ENCODE measurements around the gene FUT2. TPM values are rescaled to one million over a fixed set of nuclear protein-coding genes. Genes with fewer than 3 reads are reported as not detected.

The FUT2 gene
- not detected in 5 replicates for total RNA-seq (2022; extraction: Qiagen RNA extraction; ENCODE audit: low read depth)

DNA sequence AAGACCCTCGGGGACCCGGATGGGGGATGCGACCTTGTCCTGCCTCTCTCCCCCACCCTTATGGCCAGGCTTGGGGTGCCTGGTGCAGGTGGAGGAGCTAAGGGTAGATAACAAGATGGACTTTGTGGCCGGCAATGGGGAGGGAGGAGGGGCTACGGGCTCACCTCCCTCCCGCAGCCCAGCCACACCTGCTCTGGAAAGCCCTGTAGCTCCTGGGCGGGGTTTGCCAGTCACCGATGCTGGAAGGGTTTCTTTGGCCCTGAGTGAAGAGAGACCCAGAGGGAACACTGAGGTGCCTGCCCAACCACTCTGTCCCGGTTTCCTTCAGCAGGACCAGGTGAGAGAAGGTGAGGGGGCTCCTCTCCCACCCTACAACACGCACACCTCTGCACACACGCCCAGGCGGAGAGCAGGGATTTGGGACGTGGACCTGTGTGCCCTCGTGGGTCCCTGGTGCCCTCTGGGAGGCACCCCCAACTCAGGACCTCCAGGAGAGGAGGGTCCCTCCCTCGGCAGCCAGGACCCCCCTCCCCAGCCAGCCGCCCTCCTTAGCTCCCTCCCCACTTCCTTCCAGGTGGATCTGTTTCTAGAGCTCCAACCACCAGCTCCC is at the start of gene FUT2:
Gene FUT2, plus strand, starts transcription at position 229 of the 610 bp plus-strand sequence. CDS start 6,986 bp downstream, outside the sequence.

DNA sequence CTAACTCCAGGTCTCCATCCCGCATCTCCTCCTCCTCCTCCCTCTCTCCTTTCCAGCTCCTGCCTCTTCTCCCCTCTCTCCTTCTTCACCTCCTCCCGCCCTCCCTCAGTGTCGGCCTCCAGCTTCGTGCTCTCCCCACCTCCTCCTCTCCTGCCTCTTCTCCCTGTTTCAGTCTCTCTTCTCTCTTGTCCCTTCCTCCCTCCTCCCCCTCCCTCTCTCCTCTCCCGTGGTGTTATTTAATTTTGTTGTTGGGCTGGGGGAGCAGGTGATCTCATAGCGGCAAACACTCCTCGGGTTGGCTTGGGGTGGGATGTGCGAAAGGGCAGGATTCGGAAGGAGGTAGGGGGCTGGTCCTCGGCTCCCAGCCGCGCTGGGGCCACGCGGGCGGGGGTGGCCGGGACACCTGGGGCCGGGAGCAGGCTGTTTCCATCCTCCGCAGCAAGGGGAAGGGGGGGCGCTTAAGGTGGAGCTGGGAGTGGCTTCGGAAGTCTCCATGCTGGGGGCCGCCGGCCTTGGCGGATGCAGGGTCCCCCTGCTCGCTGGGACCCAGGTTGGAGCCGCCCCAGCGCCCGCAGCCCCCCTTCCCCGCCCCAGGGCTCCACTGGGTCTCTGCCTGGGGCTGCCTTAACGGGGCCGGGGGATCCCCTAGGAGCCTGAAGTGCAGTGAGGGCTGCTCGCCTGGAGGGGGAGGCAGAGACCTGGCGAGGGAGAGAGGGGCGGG is 49.6 kb upstream of the FUT2 start, which contains the start of gene CA11:
Gene CA11, minus strand, starts transcription at position 187 of the 721 bp plus-strand sequence. CDS start 555 bp downstream, outside the sequence.

DNA sequence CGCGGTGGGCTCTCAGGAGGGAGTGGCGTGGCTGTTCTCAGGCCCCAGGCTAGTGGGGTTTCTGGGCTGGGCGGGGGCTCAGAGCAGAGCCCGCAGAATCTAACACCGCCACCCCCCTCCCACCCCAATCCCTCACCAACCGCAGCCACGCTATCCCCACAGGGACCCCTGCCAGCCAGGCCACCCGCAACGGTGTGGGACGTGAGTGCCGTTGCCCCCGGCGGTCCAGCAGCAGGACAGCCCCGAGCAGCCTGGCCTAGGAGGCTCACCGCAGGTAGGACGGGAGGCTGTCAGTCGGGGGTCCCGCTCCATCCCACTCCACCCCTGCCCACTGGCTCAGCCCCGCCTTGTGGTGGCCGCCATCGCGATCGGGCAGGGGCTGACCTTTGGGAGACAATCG is 22.8 kb upstream of the FUT2 start, which contains the start of gene NTN5:
Gene NTN5, minus strand, starts transcription at position 24 of the 400 bp plus-strand sequence. CDS start 2,031 bp downstream, outside the sequence.

DNA sequence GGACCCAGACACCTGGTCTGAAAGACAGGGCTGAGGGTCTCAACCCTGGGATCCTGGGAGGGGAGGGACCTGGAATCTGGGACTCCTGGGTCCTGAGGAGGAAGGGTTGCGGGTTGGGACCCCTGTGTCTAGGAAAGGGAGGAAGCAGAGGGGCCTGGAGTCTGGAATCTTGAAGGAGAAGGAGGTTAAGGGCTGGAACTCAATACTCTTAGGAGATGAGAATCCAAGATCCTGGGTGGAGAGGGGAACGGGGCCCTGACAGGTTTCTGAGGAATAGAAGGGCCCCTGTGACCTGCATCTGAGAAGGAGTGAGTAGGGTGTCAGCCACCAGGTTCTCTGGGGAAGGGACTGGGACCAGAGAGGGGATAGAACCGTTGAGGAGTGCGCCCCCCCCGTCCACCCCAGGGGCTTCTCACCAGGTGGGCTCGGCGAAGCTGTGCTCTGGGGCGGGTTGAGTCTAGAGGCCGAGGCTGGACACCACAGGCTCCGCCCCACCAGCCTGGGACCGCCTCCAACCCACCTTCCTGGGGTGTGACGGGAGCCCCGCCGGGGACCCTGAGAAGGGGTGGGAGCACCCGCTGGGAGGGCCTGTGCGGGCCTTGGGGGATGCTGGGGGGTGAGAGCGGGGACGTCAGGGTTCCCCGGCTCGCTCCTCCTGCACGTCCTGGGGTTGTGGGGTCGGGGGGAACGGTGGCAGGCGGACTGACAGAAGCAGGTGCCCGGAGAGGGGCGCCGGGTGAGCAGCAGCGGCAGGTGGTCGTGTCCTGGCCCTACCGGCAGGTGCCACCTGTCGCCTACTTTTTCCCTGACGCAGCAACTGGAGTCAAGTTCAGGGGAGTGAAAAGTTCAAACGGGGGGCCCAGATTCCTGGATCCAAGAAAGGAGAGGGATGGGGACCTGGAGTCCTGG is 23.7 kb downstream of the FUT2 start, which contains the start of gene MAMSTR:
Gene MAMSTR, minus strand, starts transcription at position 463 of the 909 bp plus-strand sequence. CDS start 694 bp downstream, outside the sequence.

DNA sequence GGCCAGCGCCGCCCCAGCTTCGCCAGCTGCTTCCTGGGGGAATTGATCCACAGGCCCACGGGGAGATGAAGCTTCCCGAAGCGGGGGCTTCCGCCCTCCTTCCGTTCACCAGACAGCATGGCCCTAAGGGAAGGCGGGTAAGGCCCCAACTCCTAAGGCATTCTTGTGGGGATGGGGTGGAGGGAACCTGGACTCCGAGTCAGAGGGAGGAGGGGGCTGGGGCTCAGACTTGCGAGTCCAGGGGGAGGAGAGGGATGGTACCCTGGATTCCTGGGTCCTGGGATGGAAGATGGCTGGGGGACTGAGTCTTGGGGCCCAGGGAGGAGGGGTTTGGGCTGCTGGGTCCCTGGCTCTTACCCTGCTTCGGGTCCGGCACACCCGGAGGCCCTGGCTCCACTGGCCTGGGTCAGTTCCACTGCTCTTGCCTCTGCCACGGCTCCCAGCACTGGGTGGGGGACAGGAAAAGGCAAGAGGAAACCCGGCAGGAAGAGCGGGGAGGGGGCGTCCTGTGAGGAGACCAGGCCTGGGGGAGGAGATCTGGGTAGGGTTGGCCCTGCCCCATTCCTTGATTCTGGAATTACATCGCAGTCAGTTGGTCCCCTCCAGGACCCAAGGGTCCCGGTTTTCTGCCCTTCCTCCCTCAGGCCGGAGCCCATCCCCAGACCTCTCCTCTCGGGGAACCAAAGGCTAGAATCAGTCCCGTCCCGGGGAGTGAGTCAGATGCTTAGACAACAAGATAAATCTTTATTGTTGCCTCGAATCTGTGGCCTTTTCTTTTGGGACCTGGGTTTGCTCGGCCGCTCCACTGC is 44.6 kb downstream of the FUT2 start, which contains the start of gene RASIP1:
Gene RASIP1, minus strand, starts transcription at position 447 of the 809 bp plus-strand sequence. Its CDS starts 328 bp downstream, at position 119.

DNA sequence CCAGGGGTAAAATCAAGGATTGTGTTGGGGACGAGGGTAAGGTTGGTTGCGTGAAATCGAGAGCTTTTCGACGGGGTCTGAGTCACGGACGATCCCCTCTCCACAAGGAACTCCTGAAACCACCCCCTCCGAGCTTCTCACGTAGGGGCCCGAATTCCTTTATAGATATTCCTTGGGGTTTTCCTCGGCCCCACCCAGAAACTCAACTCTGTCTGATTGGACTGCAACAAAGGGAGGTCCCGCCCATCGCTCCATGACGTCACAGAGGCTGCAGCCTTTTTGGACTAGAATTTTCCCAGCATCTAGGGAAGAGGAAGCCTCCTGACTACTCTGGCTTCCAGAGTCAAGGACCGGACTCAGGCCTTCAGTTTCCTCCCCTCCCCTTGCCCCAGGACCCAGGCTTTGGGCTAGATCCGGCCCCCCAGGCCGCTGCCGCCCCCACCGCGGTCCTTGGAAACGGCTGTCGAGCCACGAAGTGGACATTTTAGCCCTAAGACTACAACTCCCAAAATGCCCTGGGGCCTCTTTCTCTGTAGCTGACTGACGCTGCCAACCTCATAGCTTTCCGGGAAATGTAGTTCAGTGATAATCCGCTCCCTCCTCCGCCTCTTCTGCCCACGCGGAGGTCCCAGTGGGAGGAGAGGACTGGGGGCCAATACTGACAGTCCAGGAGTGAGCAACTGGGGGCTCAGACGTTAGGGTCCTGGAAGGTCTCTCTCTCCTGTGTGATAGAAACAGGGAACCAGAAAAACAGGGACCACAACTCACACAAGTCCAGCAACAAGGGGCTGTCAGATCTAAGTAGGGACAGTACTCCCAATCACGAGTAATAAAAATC is 51.2 kb downstream of the FUT2 start, which contains the start of gene IZUMO1:
Gene IZUMO1, minus strand, starts transcription at position 172 of the 838 bp plus-strand sequence. CDS start 1,050 bp downstream, outside the sequence.

DNA sequence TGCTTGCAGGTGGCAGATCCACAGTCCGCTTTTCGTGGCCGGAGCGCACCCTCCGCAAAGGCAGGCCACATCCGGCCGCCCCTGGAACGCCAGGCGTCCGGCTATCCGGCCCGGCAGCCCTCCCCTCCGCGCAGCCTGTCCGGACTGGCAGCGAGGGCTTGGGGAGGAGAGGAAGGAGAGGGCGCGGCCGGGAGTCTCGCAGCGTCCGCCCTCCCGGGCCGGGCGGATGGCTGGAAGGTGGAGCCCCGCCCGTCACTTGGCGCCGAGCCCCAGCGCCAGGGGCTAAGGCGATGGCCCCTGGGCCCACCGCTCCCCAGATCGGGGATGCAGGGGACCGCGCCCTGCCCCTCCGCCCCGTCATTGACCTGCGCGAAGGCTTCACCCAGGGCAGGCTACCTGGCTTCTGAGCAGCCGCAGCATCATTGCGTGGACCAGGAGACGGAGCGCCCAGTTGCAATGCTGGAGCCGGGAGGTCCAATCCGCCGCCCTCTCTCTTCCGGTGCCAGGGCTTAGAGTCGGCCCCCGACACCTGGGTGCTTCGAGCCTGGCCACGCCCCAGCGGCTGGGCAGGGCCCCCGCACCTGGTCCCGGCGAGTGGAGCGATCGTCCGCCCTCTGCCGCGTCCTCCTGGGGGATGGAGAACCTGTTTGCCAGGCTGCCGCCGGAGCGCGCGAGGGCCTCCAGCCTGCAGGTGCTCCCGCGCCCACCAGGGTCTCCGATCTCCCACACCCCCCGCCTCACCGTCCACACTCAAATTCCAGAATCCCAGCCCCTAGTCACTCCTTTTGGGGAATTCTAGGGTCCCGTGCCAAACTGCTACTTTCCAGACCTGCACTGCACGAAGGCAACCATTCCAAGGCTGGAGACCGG is 57.0 kb downstream of the FUT2 start, which contains the start of gene FUT1:
Gene FUT1, minus strand, starts transcription at position 146 of the 870 bp plus-strand sequence. CDS start 1,360 bp downstream, outside the sequence.

DNA sequence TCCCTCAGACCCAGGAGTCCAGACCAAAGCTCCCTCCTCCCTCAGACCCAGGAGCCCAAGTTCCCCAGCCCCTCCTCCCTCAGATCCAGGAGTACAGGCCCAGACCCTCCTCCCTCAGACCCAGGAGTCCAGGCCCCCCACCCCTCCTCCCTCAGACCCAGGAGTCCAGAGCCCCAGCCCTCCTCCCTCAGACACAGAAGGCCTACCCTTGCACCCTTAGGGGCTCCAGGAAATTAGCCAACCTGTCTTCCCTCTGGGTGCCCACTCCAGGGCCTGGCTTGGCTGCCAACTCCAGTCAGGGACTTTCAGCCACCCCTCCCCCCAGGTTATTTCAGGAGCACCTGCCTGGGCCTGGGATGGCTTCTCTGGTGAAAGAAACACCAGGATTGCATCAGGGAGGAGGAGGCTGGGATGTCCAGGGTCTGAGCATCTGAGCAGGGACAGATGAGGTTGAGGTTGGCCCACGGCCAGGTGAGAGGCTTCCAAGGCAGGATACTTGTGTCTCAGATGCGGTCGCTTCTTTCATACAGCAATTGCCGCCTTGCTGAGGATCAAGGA is 59.4 kb downstream of the FUT2 start, which contains the start of gene FGF21:
Gene FGF21, plus strand, starts transcription at position 441 of the 558 bp plus-strand sequence. CDS start 713 bp downstream, outside the sequence.

Other genes with a start within 250 kb of the FUT2 start
- gene GRWD1, start 250.0 kb upstream of the FUT2 start, total RNA-seq (2022; extraction: Qiagen RNA extraction; ENCODE audit: low read depth): 94.7 to 125 TPM (median 108 TPM) in 5 replicates
- 0.97 to 2.1 TPM (median 1.3 TPM) in 5 replicates for gene KCNJ14, start 240.4 kb upstream of the FUT2 start, total RNA-seq (2022; extraction: Qiagen RNA extraction; ENCODE audit: low read depth)
- 51.9 to 62.0 TPM (median 60.1 TPM) in 5 replicates for gene CYTH2, start 226.6 kb upstream of the FUT2 start, total RNA-seq (2022; extraction: Qiagen RNA extraction; ENCODE audit: low read depth)
- gene LMTK3, start 184.1 kb upstream of the FUT2 start, total RNA-seq (2022; extraction: Qiagen RNA extraction; ENCODE audit: low read depth): 3.0 to 6.3 TPM (median 5.3 TPM) in 5 replicates
- gene SULT2B1, start 143.8 kb upstream of the FUT2 start, total RNA-seq (2022; extraction: Qiagen RNA extraction; ENCODE audit: low read depth): 12.4 to 18.3 TPM (median 16.6 TPM) in 5 replicates
- 0.31 TPM in 1 of 5 replicates, not detected in the others for gene SPACA4, start 89.2 kb upstream of the FUT2 start, total RNA-seq (2022; extraction: Qiagen RNA extraction; ENCODE audit: low read depth)
- gene FAM83E, start 80.9 kb upstream of the FUT2 start, total RNA-seq (2022; extraction: Qiagen RNA extraction; ENCODE audit: low read depth): 0.08 to 0.63 TPM (median 0.18 TPM) in 5 replicates
- 3,056 to 3,829 TPM (median 3,206 TPM) in 5 replicates for gene RPL18, start 76.8 kb upstream of the FUT2 start, total RNA-seq (2022; extraction: Qiagen RNA extraction; ENCODE audit: low read depth)
- gene SPHK2, start 76.5 kb upstream of the FUT2 start, total RNA-seq (2022; extraction: Qiagen RNA extraction; ENCODE audit: low read depth): 12.0 to 16.9 TPM (median 13.6 TPM) in 5 replicates
- 1.1 to 2.5 TPM (median 2.0 TPM) in 5 replicates for gene DBP, start 58.6 kb upstream of the FUT2 start, total RNA-seq (2022; extraction: Qiagen RNA extraction; ENCODE audit: low read depth)
- gene CA11, start 49.8 kb upstream of the FUT2 start, total RNA-seq (2022; extraction: Qiagen RNA extraction; ENCODE audit: low read depth): 8.9 to 12.7 TPM (median 11.1 TPM) in 5 replicates
- gene NTN5, start 23.0 kb upstream of the FUT2 start, total RNA-seq (2022; extraction: Qiagen RNA extraction; ENCODE audit: low read depth): 0.08 to 0.29 TPM (median 0.17 TPM) in 5 replicates
- gene MAMSTR, start 23.8 kb downstream of the FUT2 start, total RNA-seq (2022; extraction: Qiagen RNA extraction; ENCODE audit: low read depth): 0.30 to 0.50 TPM (median 0.41 TPM) in 5 replicates
- 0.51 to 0.67 TPM (median 0.56 TPM) in 5 replicates for gene RASIP1, start 44.6 kb downstream of the FUT2 start, total RNA-seq (2022; extraction: Qiagen RNA extraction; ENCODE audit: low read depth)
- gene IZUMO1, start 50.9 kb downstream of the FUT2 start, total RNA-seq (2022; extraction: Qiagen RNA extraction; ENCODE audit: low read depth): not detected in 5 replicates
- gene FUT1, start 56.7 kb downstream of the FUT2 start, total RNA-seq (2022; extraction: Qiagen RNA extraction; ENCODE audit: low read depth): 0.03 to 0.10 TPM (median 0.08 TPM) in 5 replicates
- gene FGF21, start 59.6 kb downstream of the FUT2 start, total RNA-seq (2022; extraction: Qiagen RNA extraction; ENCODE audit: low read depth): not detected in 5 replicates
- gene BCAT2, start 115.1 kb downstream of the FUT2 start, total RNA-seq (2022; extraction: Qiagen RNA extraction; ENCODE audit: low read depth): 50.8 to 62.8 TPM (median 58.1 TPM) in 5 replicates
- gene HSD17B14, start 140.5 kb downstream of the FUT2 start, total RNA-seq (2022; extraction: Qiagen RNA extraction; ENCODE audit: low read depth): 12.3 to 16.2 TPM (median 13.0 TPM) in 5 replicates
- gene PLEKHA4, start 172.6 kb downstream of the FUT2 start, total RNA-seq (2022; extraction: Qiagen RNA extraction; ENCODE audit: low read depth): 1.1 to 2.2 TPM (median 1.5 TPM) in 5 replicates
- gene PPP1R15A, start 176.4 kb downstream of the FUT2 start, total RNA-seq (2022; extraction: Qiagen RNA extraction; ENCODE audit: low read depth): 84.1 to 116 TPM (median 94.2 TPM) in 5 replicates
- not detected in 5 replicates for gene TULP2, start 202.8 kb downstream of the FUT2 start, total RNA-seq (2022; extraction: Qiagen RNA extraction; ENCODE audit: low read depth)
- 193 to 220 TPM (median 200 TPM) in 5 replicates for gene NUCB1, start 204.3 kb downstream of the FUT2 start, total RNA-seq (2022; extraction: Qiagen RNA extraction; ENCODE audit: low read depth)
- 1.2 to 2.7 TPM (median 1.7 TPM) in 5 replicates for gene DHDH, start 237.7 kb downstream of the FUT2 start, total RNA-seq (2022; extraction: Qiagen RNA extraction; ENCODE audit: low read depth)

Measured in A549 treated with GW870086 at 1 μM for 4 hours (cell line).